Endodermal cell (in vitro differentiated cells): ENCODE data around the gene SLC2A1. TPM values are rescaled to one million over a fixed set of nuclear protein-coding genes. Genes with fewer than 3 reads are reported as not detected.

ENCODE experiments used
- DNase-seq: peaks from one replicate; pipeline ENCODE4 v3.0.0-alpha.2; 2017
- H3K27ac ChIP-seq: 2 replicates; pipeline ENCODE4 v1.5.1; 2013; ENCODE audit warnings: mild to moderate bottlenecking, low read depth, low read length, moderate library complexity
- H3K27me3 ChIP-seq: 2 replicates; pipeline ENCODE4 v1.6.1; 2013; ENCODE audit warnings: mild to moderate bottlenecking, low read length, moderate library complexity; ENCODE audit not compliant: insufficient read depth, control insufficient read depth, poor library complexity, severe bottlenecking
- H3K36me3 ChIP-seq: 2 replicates; pipeline ENCODE4 v1.7.0; 2013; ENCODE audit warnings: mild to moderate bottlenecking, low read length, moderate library complexity; ENCODE audit not compliant: control insufficient read depth, insufficient read depth
- H3K4me1 ChIP-seq: one replicate; pipeline ENCODE4 v1.7.0; 2013; ENCODE audit warnings: low read length; ENCODE audit not compliant: control insufficient read depth, insufficient read depth
- H3K4me3 ChIP-seq: 2 replicates; pipeline ENCODE4 v1.5.1; 2013; ENCODE audit warnings: mild to moderate bottlenecking, low read length, moderate library complexity
- H3K9ac ChIP-seq: 2 replicates; pipeline ENCODE4 v1.6.1; 2013; ENCODE audit warnings: mild to moderate bottlenecking, low read length, moderate library complexity; ENCODE audit not compliant: poor library complexity, severe bottlenecking; ENCODE audit errors: extremely low read depth
- H3K9me3 ChIP-seq: 2 replicates; pipeline ENCODE4 v1.6.1; 2013; ENCODE audit warnings: mild to moderate bottlenecking, low read length, moderate library complexity; ENCODE audit not compliant: control insufficient read depth
- H3K27ac Mint-ChIP-seq: 2 replicates; pipeline ENCODE4 v1.8.0; 2020; ENCODE audit warnings: mixed read lengths
- H3K27me3 Mint-ChIP-seq: 2 replicates; pipeline ENCODE4 v1.8.0; 2021; ENCODE audit warnings: mild to moderate bottlenecking, mixed read lengths; ENCODE audit not compliant: insufficient read depth
- H3K36me3 Mint-ChIP-seq: 2 replicates; pipeline ENCODE4 v1.8.0; 2020; ENCODE audit warnings: low read depth, mixed read lengths
- H3K4me1 Mint-ChIP-seq: 2 replicates; pipeline ENCODE4 v1.8.0; 2020; ENCODE audit warnings: mixed read lengths
- H3K4me3 Mint-ChIP-seq: 2 replicates; pipeline ENCODE4 v1.8.0; 2020; ENCODE audit warnings: mild to moderate bottlenecking, moderate library complexity, mixed read lengths
- H3K9me3 Mint-ChIP-seq: 2 replicates; pipeline ENCODE4 v1.8.0; 2020; ENCODE audit warnings: mild to moderate bottlenecking, mixed read lengths
- WGBS, 2 experiments: methylation state at CpG; one replicate each; pipeline versions ENCODE4 v1.1.5 to v1.1.7; 2013; ENCODE audit warnings: missing lambda C conversion rate in 2 of 2, mixed read lengths in 1 of 2; ENCODE audit not compliant: insufficient coverage in 1 of 2, insufficient read length in 1 of 2; 5-methylcytosine and 5-hydroxymethylcytosine counted together
- total RNA-seq, 2 donors: library from RNA; stranded (reverse); fragmentation: NEBNext Ultra II Directional in 1 of 2; extraction: Animal tissue kit (Norgen Biotek cat#: 25700) in 1 of 2; gene quantifications; 2 replicates in 1 of 2; 3 replicates in 1 of 2; pipeline ENCODE4 v1.2.1, GENCODE V29; 2021
- TF ChIP-seq, protein P1 (sequence below): fragments of 200-600 bp; sonication (generic); conservative IDR thresholded peaks from 2 replicates; pipeline ENCODE4 v1.5.0; 2021; ENCODE audit warnings: antibody characterized with exemption, mild to moderate bottlenecking

The SLC2A1 gene
- total RNA-seq, 2 donors from 2014 or later = 42.5 to 69.7 TPM

- Histone ChIP-seq H3K4me1 (peaks cover 3% of the 10 kb centered on the region), H3K27ac (no peak overlapping the region), H3K4me3 (no peak overlapping the region), H3K36me3 (peaks cover 10% of the 10 kb centered on the region), H3K9ac (no peak overlapping the region), H3K9me3 (no peaks in the 10 kb centered on the region), H3K27me3 (no peaks in the 10 kb centered on the region)
- no peaks in the 10 kb centered on the region for H3K27me3 Mint-ChIP-seq
- H3K9me3 Mint-ChIP-seq = no peaks in the 10 kb centered on the region
- H3K4me3 Mint-ChIP-seq = no peak overlapping the region
- peaks cover 40% of the 10 kb centered on the region for H3K36me3 Mint-ChIP-seq
- H3K27ac Mint-ChIP-seq = no peak overlapping the region
- peaks cover 9% of the 10 kb centered on the region for H3K4me1 Mint-ChIP-seq
- peak; percentile 52 for DNase-seq
- 92 to 96% methylated on average over 4 to 8 of the region's 8 CpGs for WGBS, 2 experiments
- TF ChIP-seq, protein P1, sequence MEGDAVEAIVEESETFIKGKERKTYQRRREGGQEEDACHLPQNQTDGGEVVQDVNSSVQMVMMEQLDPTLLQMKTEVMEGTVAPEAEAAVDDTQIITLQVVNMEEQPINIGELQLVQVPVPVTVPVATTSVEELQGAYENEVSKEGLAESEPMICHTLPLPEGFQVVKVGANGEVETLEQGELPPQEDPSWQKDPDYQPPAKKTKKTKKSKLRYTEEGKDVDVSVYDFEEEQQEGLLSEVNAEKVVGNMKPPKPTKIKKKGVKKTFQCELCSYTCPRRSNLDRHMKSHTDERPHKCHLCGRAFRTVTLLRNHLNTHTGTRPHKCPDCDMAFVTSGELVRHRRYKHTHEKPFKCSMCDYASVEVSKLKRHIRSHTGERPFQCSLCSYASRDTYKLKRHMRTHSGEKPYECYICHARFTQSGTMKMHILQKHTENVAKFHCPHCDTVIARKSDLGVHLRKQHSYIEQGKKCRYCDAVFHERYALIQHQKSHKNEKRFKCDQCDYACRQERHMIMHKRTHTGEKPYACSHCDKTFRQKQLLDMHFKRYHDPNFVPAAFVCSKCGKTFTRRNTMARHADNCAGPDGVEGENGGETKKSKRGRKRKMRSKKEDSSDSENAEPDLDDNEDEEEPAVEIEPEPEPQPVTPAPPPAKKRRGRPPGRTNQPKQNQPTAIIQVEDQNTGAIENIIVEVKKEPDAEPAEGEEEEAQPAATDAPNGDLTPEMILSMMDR = no peak
Observed at GRCh38 chr1:42935313-42935895, 23.3 kb downstream of the SLC2A1 start.

DNA sequence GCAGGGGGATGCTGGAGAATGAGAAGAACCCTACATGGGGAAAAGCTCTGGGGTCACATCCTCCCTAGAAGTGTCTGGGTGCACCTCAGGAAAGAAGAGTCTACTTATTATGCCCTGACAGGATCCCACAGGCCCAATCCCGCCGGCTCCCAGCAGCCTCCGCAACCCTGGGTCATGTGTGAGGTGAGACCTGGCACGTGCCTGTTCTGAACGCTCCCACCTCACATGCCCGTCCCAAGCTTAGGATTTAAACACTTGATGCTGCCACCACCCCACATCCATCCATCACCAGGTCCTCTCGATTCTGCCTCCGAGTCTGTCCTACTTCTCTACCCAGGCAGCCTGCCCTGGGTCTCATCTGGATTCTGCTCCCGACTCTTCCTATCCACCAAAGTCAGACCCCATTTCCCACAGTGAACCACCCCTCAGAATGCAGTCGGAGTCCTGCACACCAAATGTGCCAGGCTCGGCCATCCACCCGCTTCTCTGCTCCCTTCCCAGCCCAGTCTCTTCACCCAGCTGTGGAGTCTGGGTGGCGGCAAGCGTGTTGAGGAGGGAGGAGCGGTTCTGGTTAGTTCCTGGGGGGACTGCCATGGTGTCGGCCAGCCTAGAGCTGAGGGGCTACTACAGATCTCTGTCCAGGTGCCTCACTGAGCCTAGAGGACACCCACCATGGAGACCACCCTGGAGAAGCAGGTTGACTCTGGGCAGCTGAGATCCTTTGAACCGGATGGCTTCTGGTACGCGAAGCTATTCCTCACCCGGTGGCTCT is 23.9 kb downstream of the SLC2A1 start:
- Mint-ChIP-seq H3K36me3 (peaks cover 43% of the 10 kb centered on the region), H3K4me1 (peaks cover 9% of the 10 kb centered on the region), H3K9me3 (no peaks in the 10 kb centered on the region), H3K27ac (peak overlapping the region; percentile 14), H3K27me3 (no peaks in the 10 kb centered on the region), H3K4me3 (no peak overlapping the region)
- Histone ChIP-seq H3K9me3 (no peaks in the 10 kb centered on the region), H3K4me1 (peaks cover 3% of the 10 kb centered on the region), H3K27me3 (no peaks in the 10 kb centered on the region), H3K9ac (no peak overlapping the region), H3K27ac (peak overlapping the region; percentile 38), H3K36me3 (peaks cover 16% of the 10 kb centered on the region), H3K4me3 (no peak overlapping the region)
- peak; percentile 58 for DNase-seq
- TF ChIP-seq, protein P1 = no peak
- 91 to 96% methylated on average over 9 to 20 of the region's 20 CpGs for WGBS, 2 experiments

DNA sequence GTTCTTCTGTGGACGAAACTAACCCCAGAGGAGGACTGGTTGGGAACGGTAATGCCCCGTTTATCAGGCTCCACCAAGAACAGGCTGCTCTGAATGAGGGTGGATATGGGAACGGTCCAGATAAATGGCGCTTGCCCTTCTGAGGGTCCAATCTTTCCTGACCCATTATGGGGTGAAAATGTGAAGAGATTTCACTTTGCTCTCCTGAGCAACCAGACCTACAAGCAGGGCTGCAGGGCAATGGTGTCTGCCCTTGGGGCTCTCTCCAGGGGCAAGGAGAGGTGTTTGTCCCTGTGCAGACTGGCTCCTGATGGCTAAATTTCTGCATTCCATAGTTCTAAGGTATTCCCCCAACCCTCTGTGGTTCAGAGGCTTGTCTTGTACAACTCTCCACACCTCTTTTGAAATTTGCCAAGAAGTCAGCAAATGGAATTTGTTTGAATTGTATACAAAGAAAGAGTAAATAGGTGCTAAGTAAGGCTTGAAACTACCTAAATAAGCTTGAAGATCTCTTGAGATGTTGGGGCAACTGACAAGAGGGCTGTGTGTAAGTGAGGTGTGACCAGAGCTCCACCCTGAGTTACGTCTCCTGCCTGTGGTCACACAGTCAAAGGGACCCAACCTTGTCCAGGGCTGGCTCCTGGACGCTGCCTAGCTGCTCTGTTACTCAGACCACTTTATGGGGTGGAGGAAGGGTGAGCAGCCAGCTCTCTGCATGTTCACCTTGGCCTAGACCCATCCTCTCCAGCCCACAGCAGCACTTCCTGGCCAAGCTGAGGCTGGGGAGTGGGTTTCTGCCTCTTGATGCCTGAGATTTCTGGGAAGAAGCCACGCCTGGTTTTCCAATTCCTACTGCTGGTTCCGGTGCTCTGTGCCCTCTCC is 24.8 kb downstream of the SLC2A1 start:
- H3K36me3 Mint-ChIP-seq = peaks cover 46% of the 10 kb centered on the region
- H3K27me3 ChIP-seq = no peaks in the 10 kb centered on the region
- H3K27me3 Mint-ChIP-seq = no peaks in the 10 kb centered on the region
- 90 to 98% methylated on average over 7 to 9 of the region's 9 CpGs for WGBS, 2 experiments
- H3K9me3 Mint-ChIP-seq = no peaks in the 10 kb centered on the region
- H3K4me1 Mint-ChIP-seq = peaks cover 9% of the 10 kb centered on the region
- no peaks in the 10 kb centered on the region for H3K4me1 ChIP-seq
- H3K27ac Mint-ChIP-seq = no peak overlapping the region
- TF ChIP-seq, protein P1 = no peak
- no peak overlapping the region for H3K4me3 Mint-ChIP-seq
- no peaks in the 10 kb centered on the region for H3K9me3 ChIP-seq
- H3K27ac ChIP-seq = no peak overlapping the region
- no peak overlapping the region for H3K9ac ChIP-seq
- DNase-seq = peak; percentile 49
- peaks cover 18% of the 10 kb centered on the region for H3K36me3 ChIP-seq
- H3K4me3 ChIP-seq = no peak overlapping the region
